ENCODE measurements around the gene ISG20.

Gene ISG20

DNA sequence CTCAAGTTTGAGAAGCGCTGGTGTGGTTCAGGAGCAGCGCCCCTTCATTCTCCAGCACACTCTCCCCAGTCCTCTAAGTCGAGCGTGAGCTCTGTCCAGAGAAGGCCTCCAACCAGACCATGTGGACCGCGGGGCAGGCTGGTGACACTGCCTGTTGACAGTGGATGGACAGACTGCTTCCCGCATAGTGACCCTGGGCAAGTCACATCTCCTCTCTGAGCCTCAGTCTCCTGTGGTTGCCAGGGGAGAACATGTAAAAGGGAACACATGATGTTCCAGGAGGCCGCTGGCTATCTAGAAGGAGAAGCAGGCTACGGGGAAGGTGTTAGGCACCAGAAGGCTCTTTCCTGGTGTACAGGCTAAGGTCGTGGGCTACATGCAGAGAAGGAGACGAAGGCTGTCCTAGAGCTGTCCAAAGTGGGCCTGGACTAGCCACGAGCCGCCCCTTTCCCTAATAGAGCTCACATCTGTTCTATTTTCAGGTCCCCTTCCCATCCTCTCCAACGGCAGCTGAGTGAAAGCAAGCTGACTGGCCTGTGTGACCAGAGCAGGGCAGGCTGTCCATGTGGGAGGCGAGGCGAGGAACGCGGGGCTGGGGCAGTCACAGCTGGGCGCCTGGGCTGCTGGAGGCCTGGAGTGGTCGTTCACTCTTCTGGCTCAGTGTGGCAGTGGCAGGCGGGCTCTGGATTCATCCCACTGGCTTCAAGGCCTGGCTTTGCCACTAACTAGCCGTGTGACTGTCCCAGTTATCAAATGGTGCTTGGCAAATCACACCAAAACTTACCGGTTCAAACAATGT is 11.1 kb downstream of the ISG20 start:
- in situ Hi-C loops (cut with MboI; ENCODE audit: low pct_unique_long_range_greater_than_20kb, low sequenced_read_pairs), result no loop called here
- no peak for DNase-seq

DNA sequence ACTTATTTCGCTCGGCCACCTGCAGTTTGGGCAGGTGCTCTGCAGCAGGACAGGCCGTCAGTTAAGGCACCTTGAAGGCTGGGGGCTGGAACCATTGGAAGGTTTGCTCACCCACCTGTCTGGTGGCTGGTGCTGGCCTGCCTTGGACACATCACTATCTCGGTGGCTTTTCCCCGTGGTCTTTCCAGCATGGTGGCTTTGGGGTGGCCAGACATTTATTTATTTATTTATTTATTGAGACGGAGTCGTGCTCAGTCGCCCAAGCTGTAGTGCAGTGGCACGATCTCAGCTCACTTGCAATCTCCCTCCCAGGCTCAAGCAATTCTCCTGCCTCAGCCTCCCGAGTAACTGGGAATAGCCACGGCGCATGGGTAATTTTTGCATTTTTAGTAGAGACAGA is 11.7 kb downstream of the ISG20 start:
- DNase-seq, result no peak
- in situ Hi-C loops (cut with MboI; ENCODE audit: low pct_unique_long_range_greater_than_20kb, low sequenced_read_pairs), result no loop called here

DNA sequence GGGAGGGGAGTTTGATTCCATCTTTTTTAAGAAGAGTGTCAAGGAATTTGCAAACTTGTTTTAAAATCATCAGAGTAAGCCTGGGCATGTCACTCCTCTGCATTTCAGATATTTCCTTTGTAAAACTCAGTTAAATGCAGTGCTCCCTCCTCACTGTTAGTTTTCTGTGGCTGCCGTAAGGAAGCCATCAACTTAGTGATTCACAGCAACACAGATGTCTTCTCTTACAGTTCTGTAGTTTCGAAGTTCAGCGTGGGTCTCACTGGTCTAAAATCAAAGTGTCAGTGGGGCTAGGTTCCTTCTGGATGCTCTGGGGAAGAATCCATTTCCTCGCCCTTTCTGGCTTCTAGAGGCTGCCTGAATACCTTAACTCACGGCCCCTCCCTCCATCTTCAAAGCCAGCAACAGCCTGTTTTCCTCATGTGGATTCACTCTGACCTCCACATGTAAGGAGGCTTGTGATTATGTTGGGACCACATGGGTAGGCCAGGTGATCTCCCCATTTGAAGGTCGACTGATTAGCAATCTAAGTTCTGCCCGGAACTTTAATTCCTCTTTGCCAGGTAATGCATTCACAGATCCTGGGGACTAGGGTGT is 12.4 kb downstream of the ISG20 start:
- in situ Hi-C loops (cut with MboI; ENCODE audit: low pct_unique_long_range_greater_than_20kb, low sequenced_read_pairs), result no loop called here
- no peak for DNase-seq

DNA sequence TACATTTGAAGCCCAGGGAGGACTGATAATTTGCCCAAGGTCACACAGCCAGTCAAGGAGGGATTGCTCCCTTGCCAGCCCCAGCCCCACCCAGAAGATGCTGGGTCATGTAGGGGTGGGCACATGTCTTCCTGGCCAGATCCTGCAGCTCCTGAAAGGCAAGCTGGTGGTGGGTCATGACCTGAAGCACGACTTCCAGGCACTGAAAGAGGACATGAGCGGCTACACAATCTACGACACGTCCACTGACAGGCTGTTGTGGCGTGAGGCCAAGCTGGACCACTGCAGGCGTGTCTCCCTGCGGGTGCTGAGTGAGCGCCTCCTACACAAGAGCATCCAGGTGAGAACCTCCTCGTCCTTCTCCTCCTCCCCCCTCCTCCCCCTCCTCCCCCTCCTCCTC is 13.2 kb downstream of the ISG20 start:
- DNase-seq, result no peak
- in situ Hi-C loops (cut with MboI; ENCODE audit: low pct_unique_long_range_greater_than_20kb, low sequenced_read_pairs), result no loop called here

DNA sequence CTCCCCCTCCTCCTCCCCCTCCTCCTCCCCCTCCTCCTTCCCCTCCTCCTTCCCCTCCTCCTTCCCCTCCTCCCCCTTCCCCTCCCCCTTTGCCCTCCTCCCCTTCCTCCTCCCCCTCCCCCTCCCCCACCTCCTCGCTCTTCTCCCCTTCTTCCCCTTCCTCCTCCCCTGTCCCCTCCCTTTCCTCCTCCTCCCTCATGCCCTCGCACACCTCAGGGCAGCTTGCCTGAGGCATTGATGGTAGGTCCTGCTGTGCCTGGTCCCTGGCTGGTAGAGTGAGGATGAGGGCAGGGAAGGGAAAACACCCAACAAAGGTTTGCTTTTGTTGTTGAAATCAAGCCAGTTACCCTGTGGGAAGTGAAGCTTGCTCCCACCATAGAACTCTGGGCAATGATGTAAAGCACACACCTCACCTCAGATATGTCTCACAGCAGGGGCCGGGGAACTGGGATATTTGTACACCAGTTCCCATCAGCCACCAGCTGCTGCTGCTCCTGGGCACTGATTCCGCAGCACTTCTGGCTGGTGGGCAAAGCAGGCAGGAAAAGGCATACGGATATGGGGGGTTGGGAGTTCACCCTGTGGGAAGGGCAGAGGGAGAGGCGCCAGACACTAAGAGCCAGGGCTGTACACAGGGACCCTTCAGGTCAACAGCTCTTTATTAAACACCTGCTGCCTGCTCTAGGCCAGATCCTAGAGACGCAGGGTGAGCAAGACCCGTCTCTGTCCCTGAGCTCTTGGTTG is 13.8 kb downstream of the ISG20 start:
- in situ Hi-C loops (cut with MboI; ENCODE audit: low pct_unique_long_range_greater_than_20kb, low sequenced_read_pairs), result no loop called here
- DNase-seq, result no peak

DNA sequence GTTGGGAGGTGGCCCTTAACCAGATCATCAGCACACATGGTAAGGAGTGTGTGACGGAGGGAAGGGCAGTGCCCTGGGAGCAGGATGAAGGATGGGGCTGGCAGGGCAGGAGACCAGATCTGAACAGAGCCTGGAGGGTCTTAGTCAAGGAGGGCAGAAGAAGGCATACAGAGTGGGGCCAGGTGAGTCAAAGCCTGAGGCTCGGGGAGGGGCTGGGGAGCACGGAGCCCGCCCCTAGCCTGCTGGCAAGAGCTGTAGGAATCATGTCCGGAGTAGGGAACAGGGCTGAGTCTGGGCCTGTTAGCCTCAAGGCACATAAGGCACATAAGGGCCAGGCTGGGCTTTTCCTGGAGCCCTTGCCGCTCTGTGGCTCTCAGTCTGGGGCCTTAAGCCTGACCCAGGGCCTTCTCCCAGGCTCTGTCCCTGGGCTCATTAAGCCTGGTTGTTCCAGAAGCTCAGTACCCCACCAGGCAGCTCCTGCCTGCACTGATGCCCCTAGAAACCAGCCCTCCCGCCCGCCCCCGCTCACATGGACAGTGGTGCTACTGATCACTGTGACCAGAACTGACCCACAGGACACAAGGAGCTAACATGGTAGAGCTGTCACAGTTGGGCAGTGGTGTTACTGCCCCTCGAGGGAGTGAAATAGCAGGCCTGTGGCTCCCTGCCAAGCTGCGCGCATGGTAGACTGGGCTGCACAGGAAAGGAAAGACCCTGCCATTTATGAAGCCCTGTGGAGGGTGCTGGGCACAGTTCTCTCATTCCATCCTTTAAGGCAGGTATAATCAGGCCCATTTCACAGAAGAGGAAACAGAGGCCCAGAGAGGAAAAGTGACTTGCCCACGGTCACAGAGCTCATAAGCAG is 14.6 kb downstream of the ISG20 start:
- in situ Hi-C loops (cut with MboI; ENCODE audit: low pct_unique_long_range_greater_than_20kb, low sequenced_read_pairs), result no loop called here

DNA sequence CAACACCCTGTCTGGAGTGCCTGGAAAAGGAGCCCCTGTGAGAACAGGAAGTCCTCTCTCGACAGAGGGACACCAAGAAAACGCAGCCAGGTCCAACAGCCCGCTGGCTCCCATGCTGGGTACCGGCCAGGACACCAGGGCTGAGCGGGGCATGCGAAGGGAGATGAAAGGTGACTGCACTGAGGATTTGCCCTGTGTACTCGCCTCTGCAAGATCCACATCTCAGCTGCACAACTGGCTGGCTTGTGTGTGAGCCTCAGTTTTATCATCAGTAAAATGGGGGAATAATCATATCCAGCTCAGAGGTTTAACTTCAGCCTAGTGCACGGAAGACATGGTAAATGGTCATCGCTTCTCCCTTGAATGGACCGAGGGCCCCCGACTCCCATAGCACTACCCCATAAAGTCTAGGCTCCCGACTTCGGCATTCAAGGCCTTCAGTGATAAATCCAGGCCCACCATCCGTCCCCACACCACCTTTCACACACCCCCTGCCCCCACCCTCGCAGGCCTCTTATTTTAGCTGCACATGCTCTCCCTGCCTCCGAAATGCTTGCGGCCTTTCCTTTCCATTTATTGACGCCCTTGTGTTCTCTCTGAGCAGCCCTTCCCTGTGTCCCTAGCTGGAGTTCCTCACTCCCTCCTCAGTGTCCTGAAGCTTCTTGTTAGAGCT is 15.8 kb downstream of the ISG20 start:
- DNase-seq, result no peak
- in situ Hi-C loops (cut with MboI; ENCODE audit: low pct_unique_long_range_greater_than_20kb, low sequenced_read_pairs), result no loop called here

More for the DNA sequence above, 14.6 kb downstream of the ISG20 start:
- no peak for DNase-seq

DNA sequence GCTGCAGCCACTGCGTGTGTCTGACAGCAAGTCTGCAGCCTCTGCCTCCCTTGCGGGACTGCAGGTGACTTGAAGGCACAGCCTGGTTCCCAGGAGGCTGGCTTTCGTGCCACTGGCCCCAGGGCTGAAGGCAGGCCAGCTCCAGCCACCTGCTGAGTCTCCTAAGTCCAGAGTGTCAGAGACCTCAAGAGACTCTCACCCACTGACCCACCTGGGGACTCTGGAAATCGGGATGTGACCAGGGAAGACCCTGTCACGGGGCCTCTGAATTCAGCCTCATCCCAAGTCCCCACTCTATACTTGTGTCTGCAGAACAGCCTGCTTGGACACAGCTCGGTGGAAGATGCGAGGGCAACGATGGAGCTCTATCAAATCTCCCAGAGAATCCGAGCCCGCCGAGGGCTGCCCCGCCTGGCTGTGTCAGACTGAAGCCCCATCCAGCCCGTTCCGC is 16.3 kb downstream of the ISG20 start:
- in situ Hi-C loops (cut with MboI; ENCODE audit: low pct_unique_long_range_greater_than_20kb, low sequenced_read_pairs), result no loop called here
- no peak for DNase-seq

DNA sequence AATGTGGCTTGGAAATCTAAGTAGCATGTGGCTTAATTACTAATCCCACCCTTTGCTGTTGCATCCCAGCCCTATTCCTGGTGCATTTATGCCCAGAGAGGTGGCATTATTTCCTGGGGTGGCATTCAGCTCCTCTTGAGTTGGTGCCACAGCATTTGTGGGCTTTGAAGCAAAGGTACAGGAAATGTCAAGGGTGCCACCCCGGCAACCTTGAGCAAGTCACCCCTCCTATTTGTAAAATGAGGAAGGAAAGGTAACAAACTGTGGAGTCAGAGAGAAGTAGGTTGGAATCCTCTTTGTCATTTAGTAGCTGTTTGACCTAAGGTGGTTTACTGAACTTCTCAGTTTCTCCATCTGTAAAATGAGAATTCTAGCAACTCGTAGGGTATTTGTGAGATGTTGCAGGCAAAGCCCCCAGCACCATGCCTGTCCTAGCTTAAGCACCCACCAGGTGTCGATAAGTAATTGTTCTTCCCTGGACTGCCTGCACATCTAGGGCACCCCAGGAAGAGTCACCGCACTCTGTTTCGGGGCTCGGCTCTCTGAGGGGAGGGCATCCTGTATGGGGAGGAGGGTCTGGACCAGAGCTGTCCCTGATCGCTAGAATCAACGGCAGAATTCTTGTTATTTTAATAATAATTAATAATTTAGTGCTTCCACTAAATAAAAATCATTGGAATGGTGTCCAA is 17.1 kb downstream of the ISG20 start:
- in situ Hi-C loops (cut with MboI; ENCODE audit: low pct_unique_long_range_greater_than_20kb, low sequenced_read_pairs), result no loop called here

DNA sequence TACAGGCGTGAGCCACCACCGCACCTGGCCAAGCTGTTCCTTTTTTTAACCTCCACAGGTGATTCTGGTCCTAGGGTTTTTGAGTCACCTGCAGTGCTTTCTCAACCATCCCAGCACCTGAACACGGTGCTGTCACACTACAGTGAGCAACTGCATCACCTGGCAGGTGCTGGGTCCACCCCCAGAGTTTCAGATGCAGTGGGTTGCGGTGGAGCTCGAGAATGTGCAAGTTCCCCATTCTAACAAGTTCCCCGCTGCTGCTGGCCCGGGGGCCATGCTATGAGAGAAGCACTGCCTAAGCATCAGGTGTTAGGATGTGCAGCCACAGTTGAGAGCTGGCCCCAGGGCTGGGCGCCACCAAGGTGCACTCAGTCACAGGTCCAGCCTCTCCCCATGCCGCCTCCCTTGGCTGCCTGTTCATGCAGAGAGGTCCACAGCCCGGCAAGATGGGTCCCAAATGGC is 18.0 kb downstream of the ISG20 start:
- in situ Hi-C loops (cut with MboI; ENCODE audit: low pct_unique_long_range_greater_than_20kb, low sequenced_read_pairs), result no loop called here
- DNase-seq, result no peak

More for the DNA sequence above, 17.1 kb downstream of the ISG20 start:
- DNase-seq, result no peak

DNA sequence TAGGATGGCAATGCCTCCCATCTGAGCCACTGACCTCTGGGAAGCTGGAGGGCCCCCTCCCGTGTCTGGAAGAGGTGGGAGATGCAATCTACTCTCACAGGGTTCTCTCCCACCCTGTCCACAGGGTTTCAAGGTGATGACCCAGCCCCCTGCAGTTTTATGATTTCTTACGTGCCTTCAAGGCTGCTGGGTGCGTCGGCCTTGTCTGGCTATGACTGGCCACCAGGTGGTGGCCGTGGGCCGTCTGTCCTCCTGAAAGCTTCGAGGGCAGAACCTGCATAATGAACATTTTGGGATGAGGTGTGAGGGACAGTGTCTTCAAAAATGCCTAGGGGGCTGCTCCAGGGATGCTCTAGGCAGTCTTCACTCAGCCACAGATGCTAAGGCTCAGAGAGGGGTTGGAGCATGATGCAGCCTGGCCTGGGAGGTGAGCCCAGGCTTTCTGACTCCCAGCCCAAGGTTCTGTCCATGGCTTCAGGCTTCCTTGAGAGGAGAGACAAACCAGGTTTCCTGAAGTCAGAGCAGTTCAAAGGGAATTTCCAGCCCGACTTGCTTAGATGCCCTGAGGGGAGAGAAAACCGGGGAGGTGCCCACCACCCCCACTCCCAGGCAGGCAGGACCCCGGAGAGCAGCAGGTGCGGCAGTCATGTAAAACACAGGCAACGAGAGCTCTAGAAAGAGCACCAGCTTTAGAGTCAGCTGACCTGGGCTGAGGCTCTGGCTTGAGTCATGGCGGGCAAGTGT is 18.7 kb downstream of the ISG20 start:
- peak; percentile 55 for DNase-seq
- in situ Hi-C loops (cut with MboI; ENCODE audit: low pct_unique_long_range_greater_than_20kb, low sequenced_read_pairs), result no loop called here

DNA sequence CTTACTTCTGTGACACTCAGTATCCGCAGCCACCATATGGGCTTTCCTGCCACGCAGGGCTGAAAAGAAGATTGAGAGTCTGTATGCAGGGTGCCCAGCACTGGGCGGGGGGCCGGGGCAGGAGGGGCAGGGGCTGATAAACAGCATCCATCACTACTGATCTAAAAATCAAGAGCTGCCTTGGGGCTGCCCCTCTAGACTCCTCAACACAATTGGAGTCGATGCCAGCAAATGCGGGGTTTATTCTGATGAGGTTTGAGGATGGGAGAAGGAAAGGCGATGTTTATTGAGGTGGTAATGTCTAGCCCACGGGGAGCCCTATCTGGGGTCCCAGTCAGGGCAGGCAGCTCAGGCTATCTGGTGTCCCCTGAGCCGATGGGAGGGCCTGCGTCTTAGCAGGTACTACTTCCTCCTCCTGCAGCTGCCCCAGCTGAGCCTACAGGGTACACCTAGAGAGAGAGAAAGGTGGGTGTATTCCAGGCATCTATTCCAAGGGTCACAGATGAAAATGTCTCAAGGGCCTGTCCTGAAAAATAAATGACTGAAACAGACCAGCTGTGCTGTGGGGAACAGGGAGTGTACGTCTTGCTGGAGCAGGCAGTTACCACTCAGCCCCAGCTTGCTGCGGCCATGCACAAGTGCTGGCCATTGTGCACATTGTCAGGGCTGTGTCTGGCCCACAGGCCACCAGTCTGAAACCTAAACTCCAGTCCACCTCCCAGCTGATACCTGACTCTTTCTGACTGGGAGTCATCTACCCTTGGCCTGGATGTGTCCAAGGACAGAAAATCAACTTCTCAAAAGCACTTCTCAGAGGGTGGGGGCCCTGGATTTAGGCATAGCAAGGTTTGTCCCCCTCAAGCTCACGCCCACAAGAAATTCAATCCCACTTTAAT is 19.5 kb downstream of the ISG20 start:
- no peak for DNase-seq
- in situ Hi-C loops (cut with MboI; ENCODE audit: low pct_unique_long_range_greater_than_20kb, low sequenced_read_pairs), result no loop called here

DNA sequence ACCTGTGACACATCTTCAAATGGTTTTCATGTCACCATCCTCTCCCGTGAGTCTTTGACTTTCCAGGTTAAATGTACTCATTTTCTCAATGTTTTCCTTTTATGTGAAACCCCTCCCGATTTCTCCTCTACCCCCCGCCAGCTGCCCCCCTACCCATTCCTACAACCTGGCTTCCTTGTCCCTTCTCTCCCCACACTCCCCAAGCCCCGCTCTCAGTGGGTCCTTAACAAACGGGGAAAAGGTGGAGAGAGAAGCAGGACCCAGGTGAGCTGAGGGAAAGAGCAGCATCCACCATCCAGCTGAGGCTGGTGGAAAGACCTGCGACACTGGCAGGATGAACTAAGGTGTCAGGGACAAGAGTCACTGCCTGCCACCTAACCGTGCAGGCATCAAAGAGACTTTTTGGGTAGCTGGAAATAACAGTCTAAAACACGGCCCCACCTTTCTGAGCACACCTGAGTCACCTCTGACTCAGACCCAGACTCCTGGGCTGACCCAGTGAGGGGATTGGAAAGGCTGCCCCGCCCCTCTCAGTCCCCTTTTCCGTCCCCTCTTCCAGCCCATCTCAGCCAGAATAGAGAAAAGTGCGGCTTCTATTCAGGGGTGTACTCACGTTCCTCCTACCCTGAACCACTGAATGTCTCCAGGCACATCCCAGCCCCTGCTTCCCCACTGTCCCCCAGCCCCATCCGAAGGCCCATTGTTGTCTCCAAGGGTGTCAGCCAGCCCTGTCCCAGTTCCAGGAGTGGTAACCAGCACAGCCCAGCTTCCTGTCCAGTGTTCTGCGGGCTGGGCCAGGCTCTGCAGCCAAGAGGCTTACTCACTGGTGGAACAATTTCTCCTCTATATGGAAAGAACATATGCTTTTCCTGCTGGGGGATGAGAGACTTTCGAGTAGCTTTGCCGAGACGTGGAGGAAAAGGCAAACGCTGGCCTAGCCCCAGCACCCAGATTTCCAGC is 20.4 kb downstream of the ISG20 start:
- DNase-seq, result no peak
- in situ Hi-C loops (cut with MboI; ENCODE audit: low pct_unique_long_range_greater_than_20kb, low sequenced_read_pairs), result no loop called here

DNA sequence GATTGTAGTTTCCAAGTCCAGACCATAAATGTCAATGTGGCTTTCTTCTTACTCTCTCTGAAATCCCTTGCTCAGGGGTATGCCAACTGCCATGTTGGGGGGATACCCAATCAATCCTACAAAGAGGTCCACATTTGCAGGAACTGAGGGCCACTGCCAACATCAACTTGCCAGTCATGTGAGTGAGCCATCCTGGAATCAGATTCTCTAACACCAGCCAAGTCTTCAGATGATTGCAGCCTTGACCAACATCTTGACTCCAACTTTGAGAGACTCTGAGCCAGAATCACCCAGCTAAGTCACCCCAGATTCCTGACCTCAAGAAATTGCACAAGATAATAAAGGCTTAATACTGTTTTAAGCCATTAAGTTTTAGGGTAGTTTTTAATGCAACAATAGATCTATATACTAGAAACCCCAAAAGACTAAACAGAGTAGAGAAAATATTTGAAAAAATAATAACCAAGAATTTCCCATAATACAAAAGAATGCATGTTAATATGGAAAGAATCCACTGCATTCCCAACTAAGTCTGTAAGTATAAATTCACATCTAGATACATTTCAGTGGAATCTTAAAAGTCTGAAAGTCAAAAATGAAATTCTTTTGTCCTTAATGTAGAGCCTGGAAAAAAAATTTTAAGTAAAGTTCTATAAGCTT is 22.4 kb downstream of the ISG20 start:
- DNase-seq, result no peak
- in situ Hi-C loops (cut with MboI; ENCODE audit: low pct_unique_long_range_greater_than_20kb, low sequenced_read_pairs), result loop anchor here (10.0 kb wide), 1 partner anchor 64 kb away; no protein-coding TSS in a partner anchor

All from KBM-7 (cell line).